ENCODE measurements around the gene BNC2. TPM values are rescaled to one million over a fixed set of nuclear protein-coding genes. Genes with fewer than 3 reads are reported as not detected.

Gene BNC2
- total RNA-seq, 1 donor from 2014 or later, result 2.9 TPM

DNA sequence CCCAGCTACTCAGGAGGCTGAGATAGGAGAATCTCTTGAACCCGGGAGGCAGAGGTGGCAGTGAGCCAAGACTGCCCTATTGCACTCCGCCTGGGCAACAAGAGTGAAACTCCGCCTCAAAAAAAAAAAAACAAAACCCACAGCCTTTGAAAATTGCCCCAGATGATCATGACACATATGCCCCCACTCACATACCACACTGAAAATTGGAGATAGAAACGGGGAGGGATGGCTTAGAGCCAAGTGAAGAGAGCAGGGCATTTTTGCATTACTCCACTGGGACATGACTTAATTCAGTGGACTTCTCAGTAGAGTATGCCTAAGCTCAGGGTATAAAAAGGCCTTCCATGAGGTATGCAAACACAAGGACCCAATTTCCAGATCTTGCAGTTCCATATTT is 309.3 kb downstream of the BNC2 start:
- no peak for DNase-seq (ENCODE audit: low read depth)
- H3K4me3 ChIP-seq (ENCODE audit: low read depth, low read length), result no peak overlapping the region
- TF ChIP-seq, protein P1, sequence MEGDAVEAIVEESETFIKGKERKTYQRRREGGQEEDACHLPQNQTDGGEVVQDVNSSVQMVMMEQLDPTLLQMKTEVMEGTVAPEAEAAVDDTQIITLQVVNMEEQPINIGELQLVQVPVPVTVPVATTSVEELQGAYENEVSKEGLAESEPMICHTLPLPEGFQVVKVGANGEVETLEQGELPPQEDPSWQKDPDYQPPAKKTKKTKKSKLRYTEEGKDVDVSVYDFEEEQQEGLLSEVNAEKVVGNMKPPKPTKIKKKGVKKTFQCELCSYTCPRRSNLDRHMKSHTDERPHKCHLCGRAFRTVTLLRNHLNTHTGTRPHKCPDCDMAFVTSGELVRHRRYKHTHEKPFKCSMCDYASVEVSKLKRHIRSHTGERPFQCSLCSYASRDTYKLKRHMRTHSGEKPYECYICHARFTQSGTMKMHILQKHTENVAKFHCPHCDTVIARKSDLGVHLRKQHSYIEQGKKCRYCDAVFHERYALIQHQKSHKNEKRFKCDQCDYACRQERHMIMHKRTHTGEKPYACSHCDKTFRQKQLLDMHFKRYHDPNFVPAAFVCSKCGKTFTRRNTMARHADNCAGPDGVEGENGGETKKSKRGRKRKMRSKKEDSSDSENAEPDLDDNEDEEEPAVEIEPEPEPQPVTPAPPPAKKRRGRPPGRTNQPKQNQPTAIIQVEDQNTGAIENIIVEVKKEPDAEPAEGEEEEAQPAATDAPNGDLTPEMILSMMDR (conservative IDR thresholded peaks at IDR 0.05; ENCODE audit: low read depth, low read length), result no peak

DNA sequence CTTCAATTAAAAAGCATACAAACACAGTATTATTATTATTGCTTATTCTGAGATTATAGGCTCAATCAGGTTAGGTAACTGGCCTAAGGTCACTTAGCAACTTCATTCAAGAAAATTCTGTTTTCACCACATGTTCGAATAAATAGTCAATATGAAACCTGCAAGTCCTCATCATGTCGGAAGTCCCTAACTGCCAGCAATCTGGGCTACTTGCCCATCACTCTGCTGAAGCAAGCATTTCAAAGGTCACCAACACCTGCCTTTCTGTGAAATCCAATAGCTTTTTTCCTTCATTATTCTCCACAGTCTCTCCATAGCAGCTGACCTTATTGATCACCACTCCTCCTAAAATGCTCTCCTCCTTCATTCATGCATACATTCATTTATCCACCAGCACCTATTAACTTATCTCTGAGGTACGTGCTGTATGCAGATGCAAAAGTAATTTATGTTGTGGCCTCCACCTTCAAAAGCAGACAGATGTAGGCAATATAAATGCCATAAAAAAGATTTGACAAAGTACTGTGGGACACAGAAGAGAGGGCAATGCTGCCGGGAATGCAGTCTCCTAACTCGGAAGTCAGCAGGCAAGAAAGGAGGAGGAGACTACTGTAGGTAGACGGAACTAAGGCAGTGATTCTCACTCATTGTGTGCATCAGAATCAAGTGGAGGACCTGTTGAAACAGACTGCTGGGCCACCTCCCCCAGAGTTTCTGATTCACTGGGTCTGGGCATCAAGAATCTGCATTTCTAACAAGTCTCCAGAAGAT is 310.9 kb downstream of the BNC2 start:
- no peak overlapping the region for H3K4me3 ChIP-seq (ENCODE audit: low read depth, low read length)
- DNase-seq (ENCODE audit: low read depth), result no peak
- TF ChIP-seq, protein P1 (conservative IDR thresholded peaks at IDR 0.05; ENCODE audit: low read depth, low read length), result no peak

DNA sequence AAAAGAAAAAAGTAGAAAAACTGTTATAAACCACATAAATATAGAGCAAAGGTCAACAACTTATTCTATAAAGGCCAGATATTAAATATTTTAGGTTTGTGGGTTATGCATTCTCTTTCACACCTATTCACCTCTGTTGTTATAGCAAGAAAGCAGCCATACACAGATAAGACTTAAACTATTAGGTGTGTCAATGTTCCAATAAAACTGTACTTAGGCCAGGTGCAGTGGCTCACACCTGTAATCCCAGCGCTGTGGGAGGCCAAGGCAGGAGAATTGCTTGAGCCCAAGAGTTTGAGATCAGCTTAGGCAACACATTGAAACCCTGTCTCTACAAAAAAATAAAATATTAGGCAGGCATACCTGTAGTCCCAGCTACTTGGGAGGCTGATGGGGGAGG is 314.7 kb downstream of the BNC2 start:
- TF ChIP-seq, protein P1 (conservative IDR thresholded peaks at IDR 0.05; ENCODE audit: low read depth, low read length), result no peak
- no peak overlapping the region for H3K4me3 ChIP-seq (ENCODE audit: low read depth, low read length)
- DNase-seq (ENCODE audit: low read depth), result no peak

DNA sequence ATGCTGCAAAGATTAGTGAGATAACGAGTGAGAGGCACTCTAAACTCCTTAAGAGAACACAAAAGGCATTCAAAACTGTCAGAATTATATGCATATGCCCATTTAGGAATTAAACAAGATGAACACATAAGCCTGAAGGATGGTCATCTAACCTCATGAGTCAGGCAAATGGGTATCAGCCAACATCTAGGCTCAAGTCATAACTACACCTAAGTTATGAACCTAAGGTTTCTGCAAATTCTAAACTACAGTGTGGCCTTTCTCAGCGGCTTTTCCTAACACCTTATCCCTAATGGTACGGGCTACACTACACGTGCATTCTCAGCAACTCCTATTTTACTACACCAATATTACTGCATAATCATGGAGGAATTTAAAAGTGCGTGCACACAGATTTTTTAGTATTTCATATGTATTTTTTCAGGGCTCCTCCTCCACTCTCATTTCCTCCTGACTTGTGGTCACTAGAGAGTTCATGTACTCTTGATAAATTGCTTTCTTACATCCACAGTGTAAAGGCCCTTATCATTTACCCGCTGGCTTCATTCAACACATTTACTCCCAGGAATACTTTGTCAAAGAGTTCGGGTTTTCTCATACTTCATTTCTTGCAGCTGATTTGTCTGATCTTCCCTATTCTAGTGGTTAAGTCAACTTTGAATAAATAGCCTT is 316.5 kb downstream of the BNC2 start:
- no peak overlapping the region for H3K4me3 ChIP-seq (ENCODE audit: low read depth, low read length)
- no peak for DNase-seq (ENCODE audit: low read depth)
- TF ChIP-seq, protein P1 (conservative IDR thresholded peaks at IDR 0.05; ENCODE audit: low read depth, low read length), result no peak

DNA sequence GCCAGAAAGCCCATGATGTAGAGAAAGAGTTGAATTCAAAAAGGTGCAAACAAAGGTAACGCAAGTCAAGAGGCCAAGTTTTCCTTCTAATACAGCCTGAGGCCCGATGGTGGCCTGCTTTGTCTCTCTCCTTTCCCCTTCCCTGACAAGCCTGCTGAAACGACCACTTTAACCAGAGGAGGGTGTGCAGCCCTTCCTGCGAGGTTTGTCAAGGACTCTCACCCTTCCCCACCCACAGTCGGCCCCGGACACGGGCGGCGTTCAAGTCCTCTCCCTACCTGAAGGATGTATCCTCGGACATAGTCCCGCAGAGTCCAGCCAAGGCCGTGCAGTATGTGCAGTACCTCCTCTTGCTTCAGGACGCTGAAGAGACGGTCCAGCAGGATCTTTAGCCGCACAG is 318.2 kb downstream of the BNC2 start:
- no peak overlapping the region for H3K4me3 ChIP-seq (ENCODE audit: low read depth, low read length)
- TF ChIP-seq, protein P1 (conservative IDR thresholded peaks at IDR 0.05; ENCODE audit: low read depth, low read length), result no peak
- DNase-seq (ENCODE audit: low read depth), result no peak

DNA sequence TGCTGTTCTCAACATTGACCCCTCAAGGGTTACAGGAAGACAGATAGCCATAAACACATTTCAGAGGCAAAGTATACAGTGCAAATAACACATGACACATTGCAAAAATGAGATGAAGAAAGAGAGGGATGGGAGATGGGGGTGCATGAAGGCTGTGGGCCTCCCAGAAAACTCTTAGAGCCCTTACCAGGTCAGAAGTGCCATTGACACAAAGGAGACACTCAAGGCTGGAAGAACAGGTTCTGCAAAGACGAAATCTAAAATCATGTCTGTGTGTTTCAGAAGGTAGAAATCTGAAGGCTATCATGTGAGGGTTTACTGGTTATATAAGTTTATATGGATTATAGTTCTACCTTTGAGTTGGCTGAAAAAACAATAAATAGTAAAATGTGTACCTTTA is 318.8 kb downstream of the BNC2 start:
- no peak for DNase-seq (ENCODE audit: low read depth)

More for the DNA sequence above, 318.8 kb downstream of the BNC2 start:
- TF ChIP-seq, protein P1 (conservative IDR thresholded peaks at IDR 0.05; ENCODE audit: low read depth, low read length), result no peak
- no peak overlapping the region for H3K4me3 ChIP-seq (ENCODE audit: low read depth, low read length)

Measured in epithelial cell of proximal tubule (primary cell).